Caco-2 (cell line): ENCODE results near the gene RAB15. TPM values are rescaled to one million over a fixed set of nuclear protein-coding genes. Genes with fewer than 3 reads are reported as not detected.
"Not testable (repeated sequence)": the region's sequence is repeated elsewhere in the genome, so short reads cannot be mapped to it uniquely, and the experiment has no call there.

ENCODE experiments used
- BruUV-seq: library from RNA; stranded (reverse); fragments of 400-500 nt; replicated peaks from 2 replicates; lab custom pipeline; 2021; lab: Mats Ljungman, UMichigan
- CTCF ChIA-PET: fragments of 300-600 bp; sonication (Branson Sonifier 250); formaldehyde crosslinking; loops from one replicate; lab custom pipeline; 2022; ENCODE audit warnings: antibody characterized with exemption; lab: Charles Lee
- POLR2A ChIA-PET: fragments of 300-600 bp; sonication (Branson Sonifier 250); formaldehyde crosslinking; loops from one replicate; lab custom pipeline; 2022; ENCODE audit warnings: antibody characterized with exemption; lab: Charles Lee
- DNase-seq, 2 experiments: peaks; one replicate each; pipeline versions ENCODE4 v3.0.0 to v3.0.0-alpha.2; 2020 to 2022
- H3K27me3 ChIP-seq: replicated peaks from 2 replicates; pipeline ENCODE4 v1.6.0; 2011; ENCODE audit warnings: low read length; ENCODE audit not compliant: control insufficient read depth, insufficient read depth
- H3K36me3 ChIP-seq: 2 replicates; pipeline ENCODE4 v1.5.1; 2011; ENCODE audit warnings: low read length; ENCODE audit not compliant: control insufficient read depth, insufficient read depth
- H3K4me1 ChIP-seq: fragments of 250-450 bp; sonication (Bioruptor Pico); 2 replicates; pipeline ENCODE4 v1.5.1; 2020; ENCODE audit warnings: mild to moderate bottlenecking
- H3K4me3 ChIP-seq: 2 replicates; pipeline ENCODE4 v1.5.1; 2011; ENCODE audit warnings: low read depth, mild to moderate bottlenecking, control low read depth, low read length
- H3K9me3 ChIP-seq: fragments of 250-450 bp; sonication (Bioruptor Pico); 2 replicates; pipeline ENCODE4 v1.5.1; 2020; ENCODE audit warnings: mild to moderate bottlenecking, moderate library complexity
- H3K27ac Mint-ChIP-seq: one replicate; pipeline ENCODE4 v1.8.0; 2022; ENCODE audit warnings: mixed read lengths; ENCODE audit not compliant: unreplicated experiment
- H3K27me3 Mint-ChIP-seq: one replicate; pipeline ENCODE4 v1.8.0; 2022; ENCODE audit warnings: mixed read lengths; ENCODE audit not compliant: insufficient read depth, unreplicated experiment
- H3K36me3 Mint-ChIP-seq: one replicate; pipeline ENCODE4 v1.8.0; 2022; ENCODE audit warnings: mild to moderate bottlenecking, mixed read lengths; ENCODE audit not compliant: insufficient read depth, unreplicated experiment
- H3K4me1 Mint-ChIP-seq: one replicate; pipeline ENCODE4 v1.8.0; 2022; ENCODE audit warnings: low read depth, mixed read lengths; ENCODE audit not compliant: unreplicated experiment
- H3K4me3 Mint-ChIP-seq: one replicate; pipeline ENCODE4 v1.8.0; 2022; ENCODE audit warnings: mild to moderate bottlenecking, moderate library complexity, mixed read lengths; ENCODE audit not compliant: unreplicated experiment
- H3K9me3 Mint-ChIP-seq: one replicate; pipeline ENCODE4 v1.8.0; 2022; ENCODE audit warnings: mixed read lengths; ENCODE audit not compliant: unreplicated experiment
- CTCF ChIP-seq, 2 experiments: fragments of 200-600 bp in 1 of 2; IDR thresholded peaks; 1 replicate in 1 of 2; 2 replicates in 1 of 2; pipeline versions ENCODE4 v1.5.1 to v1.8.0; 2011 to 2022; ENCODE audit warnings: antibody characterized with exemption in 1 of 2, control low read depth in 1 of 2, inconsistent platforms in 1 of 2, low read depth in 1 of 2, low read length in 1 of 2, mild to moderate bottlenecking in 1 of 2, moderate library complexity in 1 of 2; ENCODE audit not compliant: insufficient read depth in 1 of 2, severe bottlenecking in 1 of 2, unreplicated experiment in 1 of 2
- intact Hi-C: fragments of 100-400 bp; cut with micrococcal nuclease; formaldehyde crosslinking; loops from one replicate; pipeline ENCODE4 v1.10.0; 2022; ENCODE audit not compliant: unreplicated experiment
- total RNA-seq: library from RNA; stranded (reverse); gene quantifications from 2 replicates; pipeline ENCODE4 v1.2.3, GENCODE V29; 2022

The RAB15 gene
- total RNA-seq, 1 experiment from 2014 or later: 92.5 TPM

- no peaks in the 10 kb centered on the region for H3K36me3 ChIP-seq
- ChIA-PET CTCF (interaction anchor here (0.6 kb wide), 1 partner anchor 123 kb away, joined by 3 read pairs; no protein-coding TSS in a partner anchor), POLR2A (interaction anchor here (0.5 to 0.9 kb wide), 4 partner anchors 9 to 521 kb away, joined by 3 to 6 read pairs (median 4); no protein-coding TSS in a partner anchor)
- BruUV-seq: no TSS peak
- peaks cover 7% of the 10 kb centered on the region for H3K4me1 ChIP-seq
- Mint-ChIP-seq H3K36me3 (peaks cover 17% of the 10 kb centered on the region), H3K27me3 (no peaks in the 10 kb centered on the region), H3K27ac (peak within 1 kb of the TSS; percentile 91), H3K4me1 (peaks cover 12% of the 10 kb centered on the region), H3K9me3 (no peaks in the 10 kb centered on the region), H3K4me3 (peak within 1 kb of the TSS; percentile 81)
- no peaks in the 10 kb centered on the region for H3K27me3 ChIP-seq
- no peaks in the 10 kb centered on the region for H3K9me3 ChIP-seq
- no peak for TF ChIP-seq CTCF (IDR thresholded peaks at IDR 0.05; ENCODE audit: insufficient read depth in 1 of 2, low read depth in 1 of 2, low read length in 1 of 2, severe bottlenecking in 1 of 2, unreplicated experiment in 1 of 2)
- intact Hi-C loops: loop anchor here (2.0 kb wide), 1 partner anchor 72 kb away; the partner anchor contains the start of gene FNTB
- peak within 1 kb of the TSS; percentile 98 for H3K4me3 ChIP-seq
- DNase-seq: peak; percentile 98 to 99
These were observed 57.7 kb downstream of the RAB15 start, which contains the start of gene CHURC1 for GRCh38 chr14:64914237-64915028. Gene CHURC1, plus strand, starts transcription at chr14:64914455. Its CDS starts 41 bp downstream, at chr14:64914496.

GRCh38 chr14:64913477-64913876, 58.7 kb downstream of the RAB15 start:
- Mint-ChIP-seq H3K4me3 (peak overlapping the region; percentile 81), H3K4me1 (peaks cover 11% of the 10 kb centered on the region), H3K36me3 (peaks cover 16% of the 10 kb centered on the region), H3K27ac (peak overlapping the region; percentile 91)
- BruUV-seq, POLR2A ChIA-PET, intact Hi-C loops, H3K4me1 ChIP-seq, H3K9me3 ChIP-seq, CTCF ChIA-PET, H3K27me3 ChIP-seq, H3K27me3 Mint-ChIP-seq, DNase-seq, H3K36me3 ChIP-seq, H3K9me3 Mint-ChIP-seq: not testable (repeated sequence)
- H3K4me3 ChIP-seq: peak overlapping the region; percentile 98

GRCh38 chr14:64912261-64912660, 59.9 kb downstream of the RAB15 start:
- H3K36me3 ChIP-seq: no peaks in the 10 kb centered on the region

More at GRCh38 chr14:64912261-64912660, 59.9 kb downstream of the RAB15 start:
- no peak for DNase-seq
- intact Hi-C loops: no loop called here
- H3K4me1 ChIP-seq: peaks cover 7% of the 10 kb centered on the region
- peaks cover 11% of the 10 kb centered on the region for H3K4me1 Mint-ChIP-seq
- TF ChIP-seq CTCF (IDR thresholded peaks at IDR 0.05; ENCODE audit: insufficient read depth in 1 of 2, low read depth in 1 of 2, low read length in 1 of 2, severe bottlenecking in 1 of 2, unreplicated experiment in 1 of 2): no peak
- no peak overlapping the region for H3K4me3 Mint-ChIP-seq
- H3K36me3 Mint-ChIP-seq: peaks cover 13% of the 10 kb centered on the region
- no TSS peak for BruUV-seq
- H3K9me3 ChIP-seq: no peaks in the 10 kb centered on the region
- no peaks in the 10 kb centered on the region for H3K9me3 Mint-ChIP-seq
- H3K27me3 Mint-ChIP-seq: no peaks in the 10 kb centered on the region
- CTCF ChIA-PET: no interaction called here
- no peaks in the 10 kb centered on the region for H3K27me3 ChIP-seq
- no peak overlapping the region for H3K4me3 ChIP-seq
- no peak overlapping the region for H3K27ac Mint-ChIP-seq
- POLR2A ChIA-PET: no interaction called here
